K562 (cell line): Measurements from ENCODE around the gene REG4. TPM values are rescaled to one million over a fixed set of nuclear protein-coding genes. Genes with fewer than 3 reads are reported as not detected.

Experiments
- ATAC-seq: fragments of 200-7000 bp; cut with Tn5 transposase; 3 replicates; pipeline ENCODE4 v1.9.1; 2020; ENCODE audit warnings: moderate library complexity
- BruUV-seq: library from RNA; stranded (reverse); fragments of 400-500 nt; replicated peaks from 2 replicates; lab custom pipeline; 2021; lab: Mats Ljungman, UMichigan
- CTCF ChIA-PET: fragments of 300-600 bp; formaldehyde crosslinking; extraction: SDS; loops from one replicate; lab custom pipeline; 2021; ENCODE audit warnings: low intra/inter-chr PET ratio; lab: Yijun Ruan, JAX
- POLR2A ChIA-PET: fragments of 300-600, 350-650 bp; sonication (Branson Sonifier 250); formaldehyde crosslinking; extraction: SDS; loops from one replicate; lab custom pipeline; 2021; ENCODE audit warnings: antibody characterized with exemption, inconsistent platforms; lab: Yijun Ruan, JAX
- DNase-seq, 4 experiments: peaks; one replicate each; pipeline versions ENCODE4 v3.0.0 to v3.0.0-alpha.2; 2011 to 2018; ENCODE audit warnings: low spot score in 3 of 4, mixed read lengths in 3 of 4; ENCODE audit errors: extremely low read depth in 1 of 4
- FAIRE-seq: peaks from 2 replicates; lab custom pipeline; 2011; peaks lifted over from hg19 to GRCh38; lab: Jason Lieb, UNC
- H2AFZ ChIP-seq: 2 replicates; pipeline ENCODE4 v1.6.0; 2011; ENCODE audit warnings: low read depth, low read length, control low read depth, inconsistent platforms
- H3K27ac ChIP-seq: fragments of 200-600 bp; 3 replicates; pipeline ENCODE4 v1.8.0; 2011; ENCODE audit warnings: low read depth, mild to moderate bottlenecking, control low read depth, inconsistent platforms, low read length, moderate library complexity, mixed read lengths; ENCODE audit errors: extremely low read depth
- H3K27me3 ChIP-seq, 2 experiments: fragments of 300-600 bp in 1 of 2; 2 replicates in 1 of 2; 3 replicates in 1 of 2; pipeline versions ENCODE4 v1.6.0 to v1.8.0; 2011; ENCODE audit warnings: inconsistent platforms in 2 of 2, low read length in 2 of 2, mild to moderate bottlenecking in 1 of 2, mixed read lengths in 1 of 2, moderate library complexity in 1 of 2; ENCODE audit not compliant: control insufficient read depth in 2 of 2, insufficient read depth in 2 of 2
- H3K36me3 ChIP-seq: fragments of 300-600 bp; 3 replicates; pipeline ENCODE4 v1.8.0; 2011; ENCODE audit warnings: mild to moderate bottlenecking, low read length, inconsistent platforms; ENCODE audit not compliant: control insufficient read depth, insufficient read depth
- H3K4me1 ChIP-seq, 2 experiments: fragments of 200-600 bp in 1 of 2; replicated peaks in 1 of 2; 2 replicates in 1 of 2; 3 replicates in 1 of 2; pipeline versions ENCODE4 v1.5.1 to v1.8.0; 2011; ENCODE audit warnings: inconsistent platforms in 2 of 2, low read length in 2 of 2, mild to moderate bottlenecking in 1 of 2, mixed read lengths in 1 of 2, moderate library complexity in 1 of 2; ENCODE audit not compliant: control insufficient read depth in 2 of 2, insufficient read depth in 2 of 2
- H3K4me2 ChIP-seq: 2 replicates; pipeline ENCODE4 v1.6.1; 2011; ENCODE audit warnings: low read length, control low read depth, inconsistent platforms, mixed read lengths; ENCODE audit not compliant: insufficient read depth
- H3K4me3 ChIP-seq: fragments of 200-600 bp; sonication (generic), shearing (Covaris generic); 2 replicates; pipeline ENCODE4 v1.5.1; 2016; ENCODE audit warnings: control low read depth, inconsistent platforms
- H3K79me2 ChIP-seq: fragments of 200-600 bp; 3 replicates; pipeline ENCODE4 v1.8.0; 2011; ENCODE audit warnings: low read length, inconsistent platforms; ENCODE audit not compliant: control insufficient read depth, insufficient read depth
- H3K9ac ChIP-seq, 2 experiments: 2 replicates each; pipeline versions ENCODE4 v1.6.0 to v1.6.1; 2011; ENCODE audit warnings: low read depth in 2 of 2, low read length in 2 of 2, control low read depth in 1 of 2, inconsistent platforms in 1 of 2, mild to moderate bottlenecking in 1 of 2, mixed read lengths in 1 of 2; ENCODE audit not compliant: insufficient read depth in 1 of 2
- H3K9me1 ChIP-seq: one replicate; pipeline ENCODE4 v1.6.0; 2011; ENCODE audit warnings: inconsistent platforms, mild to moderate bottlenecking, low read length, moderate library complexity; ENCODE audit not compliant: control insufficient read depth, insufficient read depth
- H3K9me3 ChIP-seq: replicated peaks from 2 replicates; pipeline ENCODE4 v1.5.1; 2011; ENCODE audit warnings: low read depth, low read length, inconsistent platforms; ENCODE audit not compliant: control insufficient read depth, insufficient read depth
- H4K20me1 ChIP-seq: replicated peaks from 2 replicates; pipeline ENCODE4 v1.6.1; 2011; ENCODE audit warnings: low read length, inconsistent platforms, mixed read lengths; ENCODE audit not compliant: control insufficient read depth, insufficient read depth
- ASH1L ChIP-seq: fragments of 450-650 bp; IDR thresholded peaks from 2 replicates; pipeline ENCODE4 v1.6.1; 2018; ENCODE audit warnings: borderline replicate concordance, mild to moderate bottlenecking, low read depth; ENCODE audit not compliant: partially characterized antibody
- ETV1 ChIP-seq: fragments of 450-650 bp; conservative IDR thresholded peaks from 2 replicates; pipeline ENCODE4 v1.6.1; 2016; ENCODE audit warnings: missing genetic modification characterization, control low read depth, low read depth, missing compliant biosample characterization
- GABPB1 ChIP-seq: sonication (generic); formaldehyde crosslinking; IDR thresholded peaks from 2 replicates; pipeline ENCODE4 v1.8.0; 2022; ENCODE audit warnings: mild to moderate bottlenecking, missing genetic modification reagents
- JUNB ChIP-seq: fragments of 450-650 bp; formaldehyde crosslinking; conservative IDR thresholded peaks from 2 replicates; pipeline ENCODE4 v1.4.0; 2020; ENCODE audit warnings: mild to moderate bottlenecking
- RAD21 ChIP-seq, 2 experiments: fragments of 250-450 bp in 1 of 2; fragments of 450-650 bp in 1 of 2; sonication (Bioruptor Pico) in 1 of 2; formaldehyde crosslinking in 1 of 2; IDR thresholded peaks in 1 of 2; conservative IDR thresholded peaks in 1 of 2; 2 replicates each; pipeline versions ENCODE4 v1.4.0 to v1.8.0; 2020 to 2022; ENCODE audit warnings: mild to moderate bottlenecking in 2 of 2, moderate library complexity in 1 of 2
- STAG1 ChIP-seq: sonication (generic); formaldehyde crosslinking; IDR thresholded peaks from 2 replicates; pipeline ENCODE4 v1.5.0; 2020; ENCODE audit warnings: missing genetic modification reagents, borderline replicate concordance
- U2AF2 ChIP-seq: fragments of 200-400 bp; formaldehyde crosslinking; optimal IDR thresholded peaks from 2 replicates; pipeline ENCODE3; 2017; ENCODE audit warnings: low read depth, mild to moderate bottlenecking, low read length
- ZKSCAN8 ChIP-seq: fragments of 200-800 bp; sonication (Bioruptor generic); IDR thresholded peaks from 2 replicates; pipeline ENCODE4 v1.6.1; 2016; ENCODE audit warnings: missing genetic modification characterization, missing compliant biosample characterization
- WGBS: fragments of 100-300 bp; shearing (Covaris generic); methylation state at CpG from one replicate; pipeline ENCODE4 v1.1.6; 2016; ENCODE audit warnings: low coverage, mixed read lengths; ENCODE audit not compliant: insufficient coverage; ENCODE audit errors: missing lambda C conversion rate; 5-methylcytosine and 5-hydroxymethylcytosine counted together
- in situ Hi-C: fragments of 300-500 bp; cut with MboI; formaldehyde crosslinking; loops from 4 replicates; pipeline ENCODE4 v1.15.0; 2018; ENCODE audit warnings: inconsistent platforms, mixed read lengths
- intact Hi-C: fragments of 100-400 bp; cut with micrococcal nuclease; formaldehyde crosslinking; loops from 2 replicates; pipeline ENCODE4 v1.14.2; 2022
- polyA plus RNA-seq, 8 experiments: library from polyadenylated mRNA; depleted of rRNA in 4 of 8; stranded (reverse) in 5 of 8; unstranded in 3 of 8; fragments of >200 nt; fragmentation: Nextera tagmentation in 2 of 8; fragmentation: Illumina TruSeq in 1 of 8; extraction: Ambion mirVana in 2 of 8; extraction: Trizol in 1 of 8; gene quantifications; 2 replicates each; pipeline versions ENCODE4 v1.2.1 to v1.2.3, GENCODE V29; 2011 to 2014; ENCODE audit warnings: inconsistent platforms in 1 of 8, missing spikeins in 1 of 8
- total RNA-seq, 7 experiments: library from RNA; depleted of rRNA in 6 of 7; stranded (reverse); fragments of >200 nt in 6 of 7; fragmentation: Illumina TruSeq in 2 of 7; extraction: Trizol in 2 of 7; gene quantifications; 2 replicates each; pipeline versions ENCODE4 v1.2.1 to v1.2.3, GENCODE V29; 2011 to 2021; ENCODE audit warnings: low replicate concordance in 1 of 7
- TF ChIP-seq, protein P1 (sequence below), 3 experiments: IDR thresholded peaks in 2 of 3; conservative IDR thresholded peaks in 1 of 3; 2 replicates each; pipeline ENCODE4 v1.5.1; 2011 to 2012; ENCODE audit warnings: low read length in 3 of 3, mild to moderate bottlenecking in 3 of 3, control low read depth in 2 of 3, improper control_type of control experiment in 1 of 3, inconsistent platforms in 1 of 3, low read depth in 1 of 3, mixed read lengths in 1 of 3, moderate library complexity in 1 of 3; ENCODE audit not compliant: insufficient read depth in 2 of 3
- TF ChIP-seq, protein P2 (sequence below), 2 experiments: fragments of 450-650 bp; conservative IDR thresholded peaks; 2 replicates each; pipeline ENCODE4 v1.6.1; 2017; ENCODE audit warnings: mild to moderate bottlenecking in 2 of 2, moderate library complexity in 2 of 2
- TF ChIP-seq, protein P3 (sequence below): sonication (generic); formaldehyde crosslinking; IDR thresholded peaks from 2 replicates; pipeline ENCODE4 v1.8.1; 2023; ENCODE audit warnings: mild to moderate bottlenecking, missing genetic modification reagents

Gene REG4
- total and polyA plus RNA-seq, 9 of the 15 experiments (the other 6 are each of a cell fraction or from before 2014, with no cell fraction given) = not detected

DNA sequence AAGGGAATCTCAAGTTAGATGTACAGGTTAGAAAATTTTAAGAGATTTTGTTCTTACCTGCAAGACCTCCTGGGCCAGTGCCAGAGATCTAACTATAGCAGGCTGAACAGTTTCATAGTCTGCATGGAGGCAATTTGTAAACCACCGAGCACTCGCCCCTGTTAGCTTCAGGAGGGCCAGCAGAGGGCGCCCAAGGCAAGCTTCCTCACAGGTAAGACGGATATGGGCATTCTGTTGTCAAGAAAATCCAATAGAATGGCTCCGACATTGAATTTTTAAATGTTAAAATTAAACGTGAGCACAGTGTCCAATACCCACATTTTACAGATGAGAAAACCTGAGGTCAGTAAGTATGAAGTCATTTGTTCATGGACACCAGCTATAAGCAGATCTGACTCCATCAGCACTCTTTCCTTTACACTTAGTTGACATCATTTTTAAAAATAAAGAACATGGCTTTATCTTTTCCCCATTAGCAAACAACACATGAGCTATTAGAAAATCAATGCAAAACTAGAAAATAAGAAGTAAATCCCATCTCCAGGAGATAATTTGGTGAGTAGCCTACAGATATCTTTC is 2.2 kb downstream of the REG4 start:
- no peak overlapping the region for H3K4me3 ChIP-seq
- WGBS = 0% methylated on average over 6 of the region's 6 CpGs
- TF ChIP-seq, protein P1, sequence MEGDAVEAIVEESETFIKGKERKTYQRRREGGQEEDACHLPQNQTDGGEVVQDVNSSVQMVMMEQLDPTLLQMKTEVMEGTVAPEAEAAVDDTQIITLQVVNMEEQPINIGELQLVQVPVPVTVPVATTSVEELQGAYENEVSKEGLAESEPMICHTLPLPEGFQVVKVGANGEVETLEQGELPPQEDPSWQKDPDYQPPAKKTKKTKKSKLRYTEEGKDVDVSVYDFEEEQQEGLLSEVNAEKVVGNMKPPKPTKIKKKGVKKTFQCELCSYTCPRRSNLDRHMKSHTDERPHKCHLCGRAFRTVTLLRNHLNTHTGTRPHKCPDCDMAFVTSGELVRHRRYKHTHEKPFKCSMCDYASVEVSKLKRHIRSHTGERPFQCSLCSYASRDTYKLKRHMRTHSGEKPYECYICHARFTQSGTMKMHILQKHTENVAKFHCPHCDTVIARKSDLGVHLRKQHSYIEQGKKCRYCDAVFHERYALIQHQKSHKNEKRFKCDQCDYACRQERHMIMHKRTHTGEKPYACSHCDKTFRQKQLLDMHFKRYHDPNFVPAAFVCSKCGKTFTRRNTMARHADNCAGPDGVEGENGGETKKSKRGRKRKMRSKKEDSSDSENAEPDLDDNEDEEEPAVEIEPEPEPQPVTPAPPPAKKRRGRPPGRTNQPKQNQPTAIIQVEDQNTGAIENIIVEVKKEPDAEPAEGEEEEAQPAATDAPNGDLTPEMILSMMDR (IDR thresholded peaks at IDR 0.05 in 2 of 3, conservative IDR thresholded peaks at IDR 0.05 in 1 of 3; ENCODE audit: insufficient read depth in 2 of 3, low read depth in 1 of 3, low read length in 3 of 3) = peak; percentile 87 to 95 (median 89)
- TF ChIP-seq JUNB (no peak), ETV1 (tag) (0 out of 2 replicates have a peak, but pooled peaks have one; percentile 28), ZKSCAN8 (no peak), ASH1L (no peak), GABPB1 (CRISPR knock-in tag) (no peak), RAD21 (CRISPR knock-in tag; conservative IDR thresholded peaks at IDR 0.05 in 1 of 2, IDR thresholded peaks at IDR 0.05 in 1 of 2) (peak; percentile 66 to 91), U2AF2 (no peak), STAG1 (CRISPR knock-in tag) (peak; percentile 48; the same call in 1 of the 2 replicates)
- TF ChIP-seq, protein P2, sequence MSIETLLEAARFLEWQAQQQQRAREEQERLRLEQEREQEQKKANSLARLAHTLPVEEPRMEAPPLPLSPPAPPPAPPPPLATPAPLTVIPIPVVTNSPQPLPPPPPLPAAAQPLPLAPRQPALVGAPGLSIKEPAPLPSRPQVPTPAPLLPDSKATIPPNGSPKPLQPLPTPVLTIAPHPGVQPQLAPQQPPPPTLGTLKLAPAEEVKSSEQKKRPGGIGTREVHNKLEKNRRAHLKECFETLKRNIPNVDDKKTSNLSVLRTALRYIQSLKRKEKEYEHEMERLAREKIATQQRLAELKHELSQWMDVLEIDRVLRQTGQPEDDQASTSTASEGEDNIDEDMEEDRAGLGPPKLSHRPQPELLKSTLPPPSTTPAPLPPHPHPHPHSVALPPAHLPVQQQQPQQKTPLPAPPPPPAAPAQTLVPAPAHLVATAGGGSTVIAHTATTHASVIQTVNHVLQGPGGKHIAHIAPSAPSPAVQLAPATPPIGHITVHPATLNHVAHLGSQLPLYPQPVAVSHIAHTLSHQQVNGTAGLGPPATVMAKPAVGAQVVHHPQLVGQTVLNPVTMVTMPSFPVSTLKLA (conservative IDR thresholded peaks at IDR 0.05) = no peak
- TF ChIP-seq, protein P3, sequence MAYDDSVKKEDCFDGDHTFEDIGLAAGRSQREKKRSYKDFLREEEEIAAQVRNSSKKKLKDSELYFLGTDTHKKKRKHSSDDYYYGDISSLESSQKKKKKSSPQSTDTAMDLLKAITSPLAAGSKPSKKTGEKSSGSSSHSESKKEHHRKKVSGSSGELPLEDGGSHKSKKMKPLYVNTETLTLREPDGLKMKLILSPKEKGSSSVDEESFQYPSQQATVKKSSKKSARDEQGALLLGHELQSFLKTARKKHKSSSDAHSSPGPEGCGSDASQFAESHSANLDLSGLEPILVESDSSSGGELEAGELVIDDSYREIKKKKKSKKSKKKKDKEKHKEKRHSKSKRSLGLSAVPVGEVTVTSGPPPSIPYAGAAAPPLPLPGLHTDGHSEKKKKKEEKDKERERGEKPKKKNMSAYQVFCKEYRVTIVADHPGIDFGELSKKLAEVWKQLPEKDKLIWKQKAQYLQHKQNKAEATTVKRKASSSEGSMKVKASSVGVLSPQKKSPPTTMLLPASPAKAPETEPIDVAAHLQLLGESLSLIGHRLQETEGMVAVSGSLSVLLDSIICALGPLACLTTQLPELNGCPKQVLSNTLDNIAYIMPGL (CRISPR knock-in tag) = no peak

More for the DNA sequence above, 2.2 kb downstream of the REG4 start:
- Histone ChIP-seq H2AFZ (no peak overlapping the region), H3K79me2 (no peaks in the 10 kb centered on the region), H3K27ac (no peak overlapping the region), H3K9me3 (no peaks in the 10 kb centered on the region), H3K36me3 (no peaks in the 10 kb centered on the region), H3K27me3 (peaks cover 20 to 22% of the 10 kb centered on the region in 2 experiments), H3K4me1 (0 out of 5 replicates have a peak, but pooled peaks cover 0 to 2% of the 10 kb centered on the region in 2 experiments), H3K9ac (no peak overlapping the region), H4K20me1 (no peaks in the 10 kb centered on the region), H3K4me2 (no peak overlapping the region), H3K9me1 (no peaks in the 10 kb centered on the region)
- POLR2A ChIA-PET = interaction anchor here (0.6 to 1.2 kb wide), 2 partner anchors 14 to 68 kb away, joined by 3 to 5 read pairs; no protein-coding TSS in a partner anchor
- in situ Hi-C loops = no loop called here
- DNase-seq (peak; percentile 68 to 81 (median 74)), FAIRE-seq (peak; percentile 87), ATAC-seq (peak; percentile 98)
- intact Hi-C loops = no loop called here
- CTCF ChIA-PET = interaction anchor here (1.7 kb wide), 1 partner anchor 64 kb away, joined by 3 read pairs; no protein-coding TSS in a partner anchor
- BruUV-seq = no TSS peak
